Fibroblast of skin of scalp (primary cell): ENCODE measurements around the gene LRRC45. TPM values are rescaled to one million over a fixed set of nuclear protein-coding genes. Genes with fewer than 3 reads are reported as not detected.
"Not testable (repeated sequence)": the region's sequence is repeated elsewhere in the genome, so short reads cannot be mapped to it uniquely, and the experiment has no call there.

Source experiments
- DNase-seq: peaks from one replicate; pipeline ENCODE4 v3.0.0-alpha.2; 2013
- polyA plus RNA-seq, 2 experiments: library from polyadenylated mRNA; unstranded; fragments of 120-200 nt; gene quantifications; one replicate each; pipeline ENCODE4 v1.2.1, GENCODE V29; 2013; ENCODE audit not compliant: insufficient read length in 2 of 2

LRRC45 gene
- 6.8 TPM for polyA plus RNA-seq (2013, experiment 1 of 2; ENCODE audit: insufficient read length)
- 6.6 TPM for polyA plus RNA-seq (2013, experiment 2 of 2; ENCODE audit: insufficient read length)

DNA sequence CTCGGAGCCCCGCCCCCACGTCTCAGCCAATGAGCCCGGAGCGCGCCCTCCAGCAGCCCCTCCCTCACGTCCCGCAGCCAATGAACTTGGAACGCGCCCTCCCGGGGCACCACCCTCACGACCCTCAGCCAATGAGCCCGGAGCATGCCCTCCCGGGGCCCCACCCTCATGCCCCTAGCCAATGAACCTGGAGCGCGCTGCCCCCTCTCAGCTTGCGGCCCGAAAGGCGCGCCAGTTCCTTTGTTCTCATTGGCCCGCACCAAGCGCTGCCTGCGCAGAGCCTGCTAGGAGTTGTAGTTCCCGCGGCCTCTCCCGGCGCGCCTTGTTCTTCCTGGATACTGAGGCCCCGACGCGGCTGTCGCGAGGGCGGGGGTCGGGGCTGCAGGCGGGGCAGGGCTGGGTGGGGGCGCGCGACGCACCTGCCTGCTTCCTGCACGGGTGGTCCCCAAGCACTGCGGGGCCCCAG, at the start of gene LRRC45:
LRRC45 (plus strand) TSS at position 325 of the 466 bp plus-strand sequence. CDS start 339 bp downstream, outside the sequence.
- DNase-seq: peak; percentile 100

DNA sequence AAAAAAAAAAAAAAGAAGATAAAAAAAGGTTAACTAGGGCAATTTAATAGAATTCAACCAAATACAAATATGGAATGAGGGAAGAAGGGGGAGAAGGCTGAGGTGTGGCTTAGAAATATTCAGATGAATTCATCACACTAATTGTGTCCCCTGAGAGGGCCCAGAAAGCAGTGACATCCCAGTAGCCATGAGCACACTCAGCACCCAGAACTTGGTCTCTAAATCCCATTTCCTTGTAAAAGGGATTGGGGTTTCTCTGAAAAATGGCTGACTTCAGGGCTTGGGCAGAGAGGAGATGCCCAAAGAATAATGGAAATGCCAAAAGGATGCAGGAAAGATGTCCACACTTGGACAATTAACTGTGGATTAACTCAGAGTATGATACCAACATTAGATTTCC, 49.7 kb upstream of the LRRC45 start:
- DNase-seq: no peak

DNA sequence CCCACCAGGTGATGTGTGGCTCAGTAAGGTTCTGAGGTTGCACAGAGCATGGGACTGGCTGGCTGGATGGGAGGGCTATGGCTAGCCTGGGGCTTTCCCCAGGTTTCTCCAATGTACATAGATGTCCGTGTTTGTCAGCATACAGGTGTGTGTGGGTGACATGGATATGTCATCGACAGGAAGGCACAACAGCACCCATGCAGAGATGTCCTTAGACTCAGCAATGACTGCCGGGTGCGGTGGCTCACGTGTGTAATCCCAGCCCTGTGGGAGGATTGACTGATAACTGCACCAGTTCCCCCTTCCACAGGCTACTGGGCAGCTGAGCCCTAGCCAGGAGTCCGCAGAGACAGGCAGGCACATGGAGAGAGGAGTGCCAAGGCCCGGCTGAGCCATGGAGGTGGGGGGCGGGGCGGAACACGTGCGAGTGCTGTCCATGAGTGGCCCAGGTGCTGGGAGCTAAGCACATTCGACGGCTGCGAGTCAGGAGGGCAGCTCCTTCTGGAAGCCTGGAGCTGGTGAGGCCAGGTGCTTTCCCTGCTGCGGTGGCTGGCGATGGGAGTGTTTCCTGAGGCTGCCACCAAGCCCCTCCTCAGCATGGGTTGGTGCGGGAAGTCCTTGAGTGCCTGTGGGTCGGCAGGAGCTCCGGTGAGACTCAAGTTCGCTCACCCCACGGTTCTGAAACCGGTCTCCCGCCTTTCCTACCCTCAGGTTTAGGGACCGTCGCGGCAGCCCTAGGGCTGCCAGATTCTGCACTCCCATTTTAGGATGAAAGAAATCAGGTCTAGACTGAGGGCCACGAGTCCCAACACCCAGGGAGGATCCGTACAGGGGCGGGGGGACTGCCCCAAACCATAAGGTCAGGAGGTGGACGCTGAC, 46.5 kb upstream of the LRRC45 start:
- DNase-seq: no peak

DNA sequence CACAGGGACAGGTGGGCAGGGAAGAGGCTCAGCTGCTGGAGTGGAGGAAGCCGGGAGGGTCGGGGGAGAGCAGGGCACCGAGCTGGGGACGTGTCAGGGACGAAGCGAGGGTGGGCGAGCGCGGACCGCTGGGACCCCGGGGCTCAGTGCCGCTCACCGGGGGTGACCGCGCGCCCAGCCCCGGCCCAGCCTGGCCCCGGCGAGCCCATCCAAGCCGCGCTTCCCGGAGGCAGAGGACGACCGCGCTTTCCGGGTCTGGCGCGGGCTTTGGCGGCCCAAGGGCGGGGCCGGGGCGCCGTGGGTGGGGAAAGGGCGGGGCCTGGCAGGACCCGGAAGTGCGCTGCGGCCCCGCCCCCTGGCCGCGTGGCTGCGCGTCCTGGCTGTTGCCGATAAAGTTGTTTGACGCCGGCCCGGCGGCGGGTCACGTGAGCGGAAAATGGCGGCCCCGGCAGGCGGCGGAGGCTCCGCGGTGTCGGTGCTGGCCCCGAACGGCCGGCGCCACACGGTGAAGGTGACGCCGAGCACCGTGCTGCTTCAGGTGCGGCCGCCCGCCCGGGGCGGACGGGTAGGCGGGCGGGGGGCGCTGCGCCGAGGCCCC, 45.8 kb upstream of the LRRC45 start, which contains the start of gene ASPSCR1:
ASPSCR1 (plus strand) TSS at position 419 of the 598 bp plus-strand sequence; CDS start at position 437, 18 bp downstream.
- peak; percentile 93 for DNase-seq

DNA sequence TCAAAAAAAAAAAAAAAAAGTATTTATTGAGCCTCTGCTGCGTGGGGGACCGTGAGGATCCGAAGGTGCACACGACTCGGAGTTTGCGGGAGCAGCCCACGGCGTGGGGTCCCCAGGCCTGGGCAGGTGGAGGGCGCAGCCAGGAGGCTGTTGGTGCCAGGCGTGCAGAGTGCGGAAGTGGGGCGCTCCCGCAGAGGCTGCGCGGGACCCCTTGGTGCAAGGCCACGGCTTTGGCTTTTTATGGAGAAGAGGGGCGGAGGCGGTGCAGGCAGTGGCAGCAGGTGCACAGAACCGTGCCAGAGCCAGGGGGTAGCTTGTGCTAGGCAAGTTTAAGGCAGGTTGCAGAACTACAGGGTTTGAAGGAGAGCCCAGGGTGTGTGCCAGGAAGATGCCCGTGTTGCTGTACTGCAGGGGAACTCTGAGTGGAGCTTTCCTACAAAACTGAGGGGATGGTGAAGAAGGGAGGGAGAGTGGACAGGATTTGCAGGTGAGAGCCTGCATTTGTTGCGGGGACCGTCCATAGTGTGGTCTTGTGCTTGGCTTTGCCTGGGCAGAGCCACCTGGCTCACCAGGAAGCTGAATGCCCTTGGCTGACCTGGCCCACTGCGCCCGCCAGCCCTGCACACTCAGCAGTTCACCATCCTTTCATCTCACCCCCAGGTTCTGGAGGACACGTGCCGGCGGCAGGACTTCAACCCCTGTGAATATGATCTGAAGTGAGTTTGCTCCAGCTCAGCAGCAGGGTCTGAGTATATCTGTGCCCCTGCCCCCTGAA, 44.4 kb upstream of the LRRC45 start:
- DNase-seq: no peak

DNA sequence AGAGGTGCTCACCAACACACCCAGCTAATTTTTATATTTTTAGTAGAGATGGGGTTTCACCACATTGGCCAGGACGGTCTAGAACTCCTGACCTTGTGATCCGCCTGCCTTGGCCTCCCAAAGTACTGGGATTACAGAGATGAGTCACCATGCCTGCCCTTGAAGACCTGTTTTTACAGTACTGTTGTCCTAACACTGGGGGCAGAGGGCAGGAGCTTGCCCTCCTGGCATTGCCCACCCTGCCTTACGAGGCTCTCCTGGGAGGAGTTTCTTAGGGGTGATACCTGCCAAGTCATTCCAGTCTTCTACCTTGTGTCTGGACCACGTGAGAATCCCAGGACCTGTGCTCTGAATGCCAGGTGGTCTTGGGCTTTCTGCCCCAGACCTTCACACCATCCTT, 43.0 kb upstream of the LRRC45 start:
- no peak for DNase-seq

DNA sequence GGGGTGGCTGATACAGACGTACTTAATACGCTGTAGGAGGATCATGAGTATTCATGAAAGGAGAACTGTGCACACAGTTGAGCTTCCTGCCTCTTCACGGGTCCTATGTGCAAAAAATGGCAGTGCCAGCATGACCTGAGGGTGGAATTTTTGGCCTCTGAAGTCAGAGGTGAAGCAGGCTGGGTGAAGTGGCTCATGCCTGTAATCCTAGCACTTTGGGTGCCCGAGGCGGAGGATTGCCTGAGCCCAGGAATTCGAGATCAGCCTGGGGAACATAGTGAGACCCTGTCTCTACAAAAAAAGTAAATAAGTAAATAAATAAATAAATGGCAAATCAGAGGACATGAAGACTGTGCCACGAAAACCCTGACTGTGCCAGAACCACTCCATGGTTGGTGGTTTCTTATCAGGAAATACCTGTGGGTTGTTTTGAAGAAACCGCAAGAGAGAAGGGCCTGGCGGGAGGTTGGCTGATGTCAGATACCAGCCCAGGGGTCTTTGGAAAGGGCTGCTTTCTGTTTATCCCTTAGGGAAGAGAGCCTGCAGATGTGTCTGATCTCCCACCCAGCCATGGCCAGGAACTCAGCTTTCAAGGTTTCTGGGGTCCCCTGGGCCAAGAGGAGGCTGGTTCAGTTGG, 42.3 kb upstream of the LRRC45 start:
- no peak for DNase-seq

DNA sequence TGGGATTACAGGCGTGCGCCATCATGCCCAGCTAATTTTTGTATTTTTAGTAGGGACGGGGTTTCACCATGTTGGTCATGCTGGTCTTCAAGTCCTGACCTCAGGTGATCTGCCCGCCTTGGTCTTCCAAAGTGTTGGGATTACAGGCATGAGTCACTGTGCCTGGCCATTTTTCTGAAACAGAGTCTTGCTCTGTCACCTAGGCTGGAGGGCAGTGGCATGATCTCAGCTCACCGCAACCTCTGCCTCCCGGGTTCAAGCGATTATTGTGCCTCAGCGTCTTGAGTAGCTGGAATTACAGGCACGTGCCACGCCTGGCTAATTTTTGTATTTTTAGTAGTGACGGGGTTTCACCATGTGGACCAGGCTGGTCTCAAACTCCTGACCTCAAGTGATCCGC, 41.6 kb upstream of the LRRC45 start:
- not testable (repeated sequence) for DNase-seq

DNA sequence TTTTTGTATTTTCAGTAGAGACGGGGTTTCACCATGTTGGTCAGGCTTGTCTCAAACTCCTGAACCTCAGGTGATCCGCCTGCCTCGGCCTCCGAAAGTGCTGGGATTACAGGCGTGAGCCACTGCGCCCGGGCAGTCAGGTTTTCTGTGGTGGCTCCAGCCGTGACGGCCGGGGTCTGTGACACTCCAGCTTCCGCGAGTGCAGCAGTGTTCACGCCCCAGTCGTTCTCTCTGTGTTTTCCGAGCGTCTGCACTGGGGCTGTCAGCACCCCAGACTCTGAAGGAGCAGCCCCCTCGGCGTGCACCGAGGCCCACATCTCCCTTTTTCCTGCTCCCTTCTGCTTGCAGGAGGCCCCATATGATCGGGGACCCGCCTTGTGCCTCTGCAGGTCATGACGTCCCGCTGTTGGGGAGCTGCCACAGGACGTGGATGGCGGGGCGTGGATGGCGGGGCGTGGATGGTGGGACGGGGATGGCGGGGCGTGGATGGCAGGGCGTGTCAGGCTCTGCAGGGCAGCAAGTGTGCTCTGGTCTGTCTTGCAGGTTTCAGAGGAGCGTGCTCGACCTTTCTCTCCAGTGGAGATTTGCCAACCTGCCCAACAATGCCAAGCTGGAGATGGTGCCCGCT, 40.0 kb upstream of the LRRC45 start:
- DNase-seq: no peak

DNA sequence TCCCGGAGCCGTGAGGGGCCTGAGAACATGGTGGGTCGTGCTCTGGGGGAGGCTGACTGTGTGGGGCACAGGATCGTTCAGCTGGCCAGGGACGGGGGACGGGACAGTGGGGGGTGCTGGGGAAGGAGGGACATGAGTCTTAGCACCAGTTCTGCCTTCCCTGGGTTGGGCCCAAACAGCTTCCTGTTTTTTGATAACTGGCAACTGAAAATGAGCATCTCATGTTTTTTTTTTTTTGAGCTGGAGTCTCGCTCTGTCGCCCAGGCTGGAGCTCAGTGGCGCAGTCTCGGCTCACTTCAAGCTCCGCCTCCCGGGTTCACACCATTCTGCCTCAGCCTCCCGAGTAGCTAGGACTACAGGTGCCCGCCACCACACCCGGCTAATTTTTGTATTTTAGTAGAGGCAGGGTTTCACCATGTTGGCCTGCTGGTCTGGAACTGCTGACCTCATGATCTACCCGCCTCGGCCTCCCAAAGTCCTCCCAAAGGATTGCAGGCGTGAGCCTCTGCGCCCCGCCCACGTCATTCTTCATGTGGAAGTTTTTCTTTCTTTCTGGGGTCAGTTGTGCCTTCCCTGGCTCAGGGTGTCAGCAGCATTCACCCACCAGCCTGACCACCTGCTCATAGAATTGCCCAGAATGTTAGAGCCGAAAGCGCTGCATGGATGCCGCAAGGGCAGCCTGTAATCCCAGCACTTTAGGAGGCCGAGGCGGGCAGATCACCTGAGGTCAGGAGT, 39.3 kb upstream of the LRRC45 start:
- no peak for DNase-seq

DNA sequence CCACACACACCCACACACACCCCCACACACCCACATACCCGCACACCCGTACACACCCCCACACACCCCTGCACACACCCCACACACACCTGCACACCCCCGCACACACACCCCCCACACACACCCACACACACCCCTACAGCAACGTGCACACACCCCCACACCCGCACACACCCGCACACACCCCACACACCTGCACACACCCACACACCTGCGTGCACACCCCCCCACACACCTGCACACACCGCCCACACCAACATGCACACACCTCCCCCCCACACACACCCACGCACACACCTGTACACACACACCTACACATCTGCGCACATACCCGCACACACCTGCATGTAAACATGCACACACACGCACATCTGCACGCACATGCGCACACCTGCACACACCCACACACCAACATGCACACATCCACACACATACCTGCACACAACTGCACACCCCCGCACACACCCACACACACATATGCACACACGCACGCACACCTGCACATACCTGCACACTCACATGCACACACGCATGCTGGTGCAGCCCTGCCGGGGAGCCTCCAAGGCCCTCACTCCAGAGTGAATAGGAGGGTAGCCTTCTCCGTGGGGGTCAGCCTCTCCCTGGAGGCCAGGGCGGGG, 38.2 kb upstream of the LRRC45 start:
- DNase-seq: no peak

DNA sequence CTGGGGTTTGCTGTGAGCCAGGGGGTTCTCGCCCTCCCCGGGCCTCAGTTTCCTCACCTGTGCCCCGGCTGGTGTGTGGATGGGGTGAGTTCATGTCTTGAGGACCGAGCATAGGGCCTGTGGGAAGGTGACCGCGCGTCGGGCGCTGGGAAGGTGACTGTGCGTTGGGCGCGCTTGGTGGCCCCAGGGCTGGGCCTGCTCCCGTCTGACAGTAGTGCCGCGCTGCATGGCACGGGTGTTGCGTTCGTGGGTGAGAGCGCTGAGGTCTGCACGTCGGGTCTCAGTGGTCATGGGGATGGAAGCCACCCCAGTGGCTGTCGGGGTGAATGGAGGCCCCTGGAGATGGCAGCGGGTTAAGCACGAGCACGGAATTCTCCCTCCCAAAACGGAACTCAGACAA, 36.5 kb upstream of the LRRC45 start:
- no peak for DNase-seq

DNA sequence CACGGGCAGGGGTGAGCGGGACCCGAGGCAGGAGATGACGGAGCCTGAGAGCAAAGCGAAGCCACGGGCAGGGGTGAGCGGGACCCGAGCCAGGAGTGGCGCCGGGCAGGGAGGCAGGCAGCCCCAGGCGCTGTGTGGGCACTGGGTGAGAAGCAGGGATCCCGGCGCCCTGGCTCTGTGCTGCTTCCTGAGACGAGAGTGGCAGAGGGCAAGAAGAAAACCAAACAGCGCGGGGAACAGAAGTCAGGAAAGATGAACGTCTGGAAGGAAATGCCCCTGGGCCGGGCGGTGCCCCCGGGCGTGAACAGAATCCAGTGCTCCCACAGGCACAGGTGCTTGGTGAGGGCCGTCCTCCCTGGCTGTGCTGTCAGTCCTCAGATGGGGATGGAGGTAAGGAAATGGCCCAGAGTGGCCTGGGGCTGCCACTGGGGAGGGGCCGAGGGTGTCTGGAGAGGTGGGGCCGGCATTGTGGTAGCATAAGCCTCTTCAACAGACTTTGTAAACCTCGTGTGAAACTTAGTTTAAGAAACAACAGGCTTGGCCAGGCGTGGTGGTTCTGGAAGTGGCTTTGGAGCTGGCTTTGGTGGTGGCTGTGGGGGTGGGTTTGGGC, 35.8 kb upstream of the LRRC45 start:
- DNase-seq: no peak

DNA sequence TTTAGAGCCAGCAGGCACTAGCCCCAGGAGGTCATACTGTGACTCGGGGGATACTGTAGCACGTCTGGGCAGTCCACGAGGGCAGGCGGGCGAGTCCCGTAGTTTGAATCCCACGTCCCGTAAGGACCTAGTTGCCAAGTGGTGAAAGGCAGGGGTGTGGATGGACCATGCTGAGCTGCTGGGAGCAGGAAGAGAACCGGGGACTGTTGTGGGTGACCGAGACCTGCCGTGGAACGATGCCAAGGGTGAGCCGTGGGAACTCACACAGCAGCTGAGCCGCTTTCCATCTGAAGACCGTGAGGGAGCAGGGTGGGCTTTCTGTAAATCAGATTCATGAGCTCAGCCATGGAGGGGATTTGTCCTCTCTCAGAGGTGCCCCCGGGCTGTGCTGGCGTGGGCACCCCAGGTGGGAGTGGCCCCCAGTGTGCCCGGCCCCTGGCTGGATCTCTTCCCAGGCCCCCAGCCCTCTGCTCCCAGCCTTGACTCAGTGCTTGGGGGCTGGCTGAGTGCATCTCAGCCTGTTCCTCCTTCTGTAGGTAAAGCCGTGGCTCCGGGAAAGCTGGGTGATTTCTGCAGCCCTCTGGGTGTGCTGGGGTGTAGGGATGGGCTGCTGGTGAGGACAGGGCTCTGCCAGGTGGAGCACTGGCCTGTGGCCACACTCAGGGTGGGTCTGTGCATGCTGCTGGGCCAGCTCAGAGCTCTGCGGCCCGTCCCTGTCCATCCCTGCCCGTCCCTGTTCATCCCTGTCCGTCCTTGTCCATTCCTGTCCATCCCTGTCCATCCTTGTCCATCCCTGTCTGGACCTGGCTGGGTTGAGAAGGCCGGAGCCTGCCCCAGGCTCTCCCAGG, 32.0 kb upstream of the LRRC45 start:
- DNase-seq: no peak

DNA sequence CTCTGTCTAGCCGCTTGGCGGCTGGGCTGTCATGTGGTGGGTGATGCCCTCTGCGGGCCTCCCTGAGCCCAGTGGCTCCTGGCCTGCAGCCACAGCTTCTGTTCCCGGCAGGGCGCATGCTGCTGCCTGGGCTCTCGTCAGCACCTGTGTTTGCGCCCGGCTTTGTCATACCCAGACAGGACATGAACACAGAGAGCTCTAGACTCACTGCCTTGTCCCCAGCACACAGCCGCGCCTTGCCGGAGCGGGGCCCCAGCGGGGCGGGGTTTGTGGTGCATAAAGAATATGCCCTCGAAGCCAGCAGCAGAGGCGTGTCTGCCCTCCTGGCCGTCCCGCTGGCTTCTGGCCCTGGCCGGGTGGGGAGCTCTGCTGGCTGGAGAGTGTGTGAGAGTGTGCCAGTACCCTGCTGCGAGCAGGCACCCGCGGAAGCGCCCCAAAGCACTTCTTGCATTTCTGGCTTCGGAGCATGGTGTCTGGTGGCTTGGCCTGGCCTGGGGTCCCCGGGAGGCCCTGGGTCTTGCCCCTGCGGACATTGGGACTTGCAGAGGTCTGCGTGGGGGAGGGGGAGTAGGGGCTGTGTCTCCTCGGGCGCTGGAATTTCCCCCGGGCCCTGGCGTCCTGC, 31.3 kb upstream of the LRRC45 start:
- DNase-seq: peak; percentile 62

DNA sequence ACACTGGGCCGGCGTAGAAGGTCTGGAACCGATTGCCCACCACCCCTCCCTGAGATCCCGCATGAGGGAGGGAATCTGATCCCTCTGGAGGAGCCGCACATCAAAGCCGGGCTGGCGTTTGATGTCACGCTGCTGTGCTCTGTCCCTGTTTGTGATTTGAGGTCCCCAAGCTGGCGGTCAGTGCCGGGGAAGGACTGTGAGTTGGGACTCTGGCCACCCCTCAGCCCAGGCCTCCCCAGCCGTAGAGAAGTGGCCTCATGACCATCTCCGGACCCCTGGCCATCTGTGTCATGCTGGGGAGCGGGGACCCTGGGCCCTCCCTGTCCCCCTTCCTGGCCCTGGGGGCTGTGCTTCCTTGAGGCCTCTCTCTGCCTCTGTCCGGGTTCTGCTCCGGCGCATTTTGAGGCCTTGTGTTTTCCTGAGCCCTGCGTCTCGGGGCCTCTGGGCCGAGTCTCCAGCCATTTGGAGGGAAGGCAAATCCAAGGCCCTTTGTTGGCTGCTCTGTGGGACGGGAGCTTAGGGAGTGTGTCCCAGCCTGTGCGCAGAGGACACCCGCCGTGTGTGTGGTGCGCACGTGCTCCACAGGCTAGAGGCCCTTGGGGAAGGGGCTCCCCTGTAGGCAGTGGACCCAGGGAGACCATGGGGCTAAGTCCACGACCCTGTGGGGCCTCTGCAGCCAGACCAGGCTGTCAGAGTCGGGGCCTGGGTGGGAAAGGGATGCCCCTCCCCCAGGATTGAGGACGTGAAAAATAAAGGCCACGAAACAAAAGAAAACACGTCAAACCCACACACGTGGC, 30.6 kb upstream of the LRRC45 start:
- DNase-seq: no peak

DNA sequence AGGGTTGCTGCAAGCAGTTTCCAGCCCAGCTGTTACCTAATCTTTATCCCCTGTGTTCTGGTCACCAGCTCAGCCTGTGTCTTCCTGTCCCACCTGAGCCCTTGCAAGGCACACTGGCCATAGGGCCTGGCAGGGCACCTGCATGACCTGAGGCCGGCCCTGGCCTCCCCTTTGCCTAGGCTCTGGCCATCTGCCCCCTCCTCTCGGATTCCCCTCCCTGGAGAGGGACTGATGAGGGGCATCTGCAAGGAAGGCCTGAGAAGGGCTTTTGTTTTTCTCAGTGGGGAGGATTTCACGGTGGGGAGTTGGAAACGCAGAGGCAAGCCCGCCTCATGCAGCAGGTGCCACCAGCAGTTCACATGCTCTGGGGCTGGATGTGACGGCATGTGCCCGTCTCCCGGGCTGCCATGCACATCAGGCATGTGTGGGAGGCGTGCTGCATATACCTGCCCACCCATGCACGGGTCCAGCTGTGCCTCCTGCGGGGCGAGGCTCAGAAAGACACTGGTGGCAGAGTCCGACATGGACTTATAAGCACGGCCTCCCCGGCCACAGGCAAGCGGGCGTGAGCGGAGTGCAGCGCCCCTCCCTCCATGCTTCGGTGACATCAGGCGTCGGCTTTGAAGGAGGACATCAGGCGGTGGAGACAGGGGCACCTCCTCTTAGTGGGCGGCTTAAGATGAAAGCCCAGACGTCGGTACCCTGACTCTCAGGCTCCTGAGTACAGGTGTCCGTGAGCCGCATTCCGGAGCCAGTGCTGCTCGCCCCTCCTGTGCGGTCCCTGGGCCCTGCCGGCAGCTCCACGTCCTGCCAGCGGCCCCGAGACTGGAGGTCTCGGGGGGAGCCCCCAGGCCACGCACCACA, 29.1 kb upstream of the LRRC45 start:
- DNase-seq: no peak
